Glutamatergic neuron (in vitro differentiated cells): ENCODE data around the gene SLC22A17. TPM values are rescaled to one million over a fixed set of nuclear protein-coding genes. Genes with fewer than 3 reads are reported as not detected.

ENCODE experiments used
- DNase-seq: peaks from one replicate; pipeline ENCODE4 v3.0.0; 2022
- H3K27ac Mint-ChIP-seq: one replicate; pipeline ENCODE4 v1.8.0; 2020; ENCODE audit warnings: mild to moderate bottlenecking, mixed read lengths, inconsistent platforms; ENCODE audit not compliant: unreplicated experiment
- H3K27me3 Mint-ChIP-seq: one replicate; pipeline ENCODE4 v1.8.0; 2020; ENCODE audit warnings: mild to moderate bottlenecking, moderate library complexity, mixed read lengths, inconsistent platforms; ENCODE audit not compliant: unreplicated experiment
- H3K36me3 Mint-ChIP-seq: one replicate; pipeline ENCODE4 v1.8.0; 2020; ENCODE audit warnings: mild to moderate bottlenecking, mixed read lengths, inconsistent platforms; ENCODE audit not compliant: unreplicated experiment
- H3K4me1 Mint-ChIP-seq: one replicate; pipeline ENCODE4 v1.8.0; 2020; ENCODE audit warnings: mild to moderate bottlenecking, low read depth, mixed read lengths, inconsistent platforms; ENCODE audit not compliant: unreplicated experiment
- H3K4me3 Mint-ChIP-seq: one replicate; pipeline ENCODE4 v1.8.0; 2020; ENCODE audit warnings: mild to moderate bottlenecking, mixed read lengths, inconsistent platforms; ENCODE audit not compliant: unreplicated experiment
- H3K9me3 Mint-ChIP-seq: one replicate; pipeline ENCODE4 v1.8.0; 2020; ENCODE audit warnings: mild to moderate bottlenecking, moderate library complexity, mixed read lengths, inconsistent platforms; ENCODE audit not compliant: unreplicated experiment
- CTCF ChIP-seq: fragments of 200-600 bp; sonication (generic); IDR thresholded peaks from one replicate; pipeline ENCODE4 v1.5.0; 2021; ENCODE audit not compliant: partially characterized antibody, unreplicated experiment
- total RNA-seq: library from RNA; stranded (reverse); fragmentation: NEBNext Ultra II Directional; extraction: Animal tissue kit (Norgen Biotek cat#: 25700); gene quantifications from one replicate; pipeline ENCODE4 v1.2.1, GENCODE V29; 2021; ENCODE audit not compliant: unreplicated experiment

Gene SLC22A17
- total RNA-seq, 1 donor from 2014 or later: 70.6 TPM

- TF ChIP-seq CTCF: no peak
- no peak for DNase-seq
- Mint-ChIP-seq H3K27ac (peak overlapping the region; percentile 70), H3K9me3 (peaks cover 15% of the 10 kb centered on the region), H3K4me1 (peaks cover 17% of the 10 kb centered on the region), H3K4me3 (peak overlapping the region; percentile 69), H3K36me3 (peaks cover 6% of the 10 kb centered on the region), H3K27me3 (peaks cover 17% of the 10 kb centered on the region)
These were observed 9.1 kb upstream of the SLC22A17 start for GRCh38 chr14:23361763-23362162.

GRCh38 chr14:23361320-23361719, 8.6 kb upstream of the SLC22A17 start:
- TF ChIP-seq CTCF: no peak
- Mint-ChIP-seq H3K36me3 (peaks cover 6% of the 10 kb centered on the region), H3K27ac (peak overlapping the region; percentile 49), H3K27me3 (peaks cover 14% of the 10 kb centered on the region), H3K9me3 (peaks cover 13% of the 10 kb centered on the region), H3K4me3 (peak overlapping the region; percentile 60), H3K4me1 (peaks cover 15% of the 10 kb centered on the region)
- DNase-seq: no peak

GRCh38 chr14:23360496-23360895, 7.8 kb upstream of the SLC22A17 start:
- Mint-ChIP-seq H3K4me1 (peaks cover 15% of the 10 kb centered on the region), H3K9me3 (peaks cover 13% of the 10 kb centered on the region), H3K36me3 (peaks cover 6% of the 10 kb centered on the region), H3K4me3 (no peak overlapping the region), H3K27me3 (peaks cover 17% of the 10 kb centered on the region), H3K27ac (no peak overlapping the region)
- no peak for DNase-seq
- TF ChIP-seq CTCF: no peak

GRCh38 chr14:23359722-23360447, 7.2 kb upstream of the SLC22A17 start:
- Mint-ChIP-seq H3K4me3 (no peak overlapping the region), H3K9me3 (peaks cover 14% of the 10 kb centered on the region), H3K27me3 (peaks cover 16% of the 10 kb centered on the region), H3K27ac (no peak overlapping the region), H3K4me1 (peaks cover 15% of the 10 kb centered on the region), H3K36me3 (peaks cover 11% of the 10 kb centered on the region)
- no peak for TF ChIP-seq CTCF
- no peak for DNase-seq

GRCh38 chr14:23359167-23359626, 6.5 kb upstream of the SLC22A17 start:
- Mint-ChIP-seq H3K27ac (no peak overlapping the region), H3K9me3 (peaks cover 13% of the 10 kb centered on the region), H3K4me1 (peaks cover 13% of the 10 kb centered on the region), H3K4me3 (no peak overlapping the region), H3K36me3 (peaks cover 11% of the 10 kb centered on the region), H3K27me3 (peaks cover 9% of the 10 kb centered on the region)
- DNase-seq: no peak
- TF ChIP-seq CTCF: no peak
